HFF-Myc (cell line): ENCODE results near the gene ATAD3A.
"Not testable (repeated sequence)": the region's sequence is repeated elsewhere in the genome, so short reads cannot be mapped to it uniquely, and the experiment has no call there.

ENCODE experiments used
- DNase-seq: peaks from one replicate; pipeline ENCODE4 v3.0.0-alpha.2; 2011; ENCODE audit warnings: low read depth; ENCODE audit errors: extremely low read depth
- H3K4me3 ChIP-seq: replicated peaks from 2 replicates; pipeline ENCODE4 v1.5.1; 2011; ENCODE audit warnings: low read depth, mild to moderate bottlenecking, control low read depth, low read length
- CTCF ChIP-seq: IDR thresholded peaks from 2 replicates; pipeline ENCODE4 v1.5.1; 2012; ENCODE audit warnings: mild to moderate bottlenecking, low read depth, low read length, control low read depth; ENCODE audit errors: missing control alignments

Gene ATAD3A

GRCh38 chr1:1511533-1512285 lies at the start of gene ATAD3A:
TSS of gene ATAD3A (plus strand) at chr1:1512162. CDS start at chr1:1512269, 107 bp downstream.
- no peak for TF ChIP-seq CTCF
- peak within 1 kb of the TSS; percentile 80 for H3K4me3 ChIP-seq

GRCh38 chr1:1462318-1462966 lies 49.5 kb upstream of the ATAD3A start:
- peak; percentile 68 for DNase-seq
- H3K4me3 ChIP-seq, result no peak overlapping the region
- TF ChIP-seq CTCF, result no peak

More at GRCh38 chr1:1511533-1512285, at the start of gene ATAD3A:
- DNase-seq, result peak; percentile 88

GRCh38 chr1:1463312-1463711 lies 48.6 kb upstream of the ATAD3A start:
- DNase-seq, result no peak
- no peak for TF ChIP-seq CTCF
- no peak overlapping the region for H3K4me3 ChIP-seq

- not testable (repeated sequence) for DNase-seq, H3K4me3 ChIP-seq
These were observed 43.6 kb upstream of the ATAD3A start for GRCh38 chr1:1468196-1468985.

GRCh38 chr1:1470626-1471388 lies 41.2 kb upstream of the ATAD3A start:
- peak overlapping the region; percentile 77 for H3K4me3 ChIP-seq
- DNase-seq, result no peak
- TF ChIP-seq CTCF, result no peak

- H3K4me3 ChIP-seq, result peak within 1 kb of the TSS; percentile 77
- TF ChIP-seq CTCF, result no peak
- peak; percentile 66 for DNase-seq
These were observed 40.4 kb upstream of the ATAD3A start, which contains the start of gene ATAD3B for GRCh38 chr1:1471389-1472052. TSS of gene ATAD3B (plus strand) at chr1:1471765. CDS start at chr1:1471885, 120 bp downstream.

- H3K4me3 ChIP-seq, result peak overlapping the region; percentile 77
- not testable (repeated sequence) for DNase-seq
These were observed 39.7 kb upstream of the ATAD3A start for GRCh38 chr1:1472053-1472876.

GRCh38 chr1:1476011-1476410 lies 36.0 kb upstream of the ATAD3A start:
- not testable (repeated sequence) for H3K4me3 ChIP-seq, DNase-seq
